ENCODE results near the gene CDH4. TPM values are rescaled to one million over a fixed set of nuclear protein-coding genes. Genes with fewer than 3 reads are reported as not detected.

The CDH4 gene
- total and polyA plus RNA-seq, 2 of the 4 experiments (the other 2 are of a cell fraction), result 1.6 to 3.5 TPM

DNA sequence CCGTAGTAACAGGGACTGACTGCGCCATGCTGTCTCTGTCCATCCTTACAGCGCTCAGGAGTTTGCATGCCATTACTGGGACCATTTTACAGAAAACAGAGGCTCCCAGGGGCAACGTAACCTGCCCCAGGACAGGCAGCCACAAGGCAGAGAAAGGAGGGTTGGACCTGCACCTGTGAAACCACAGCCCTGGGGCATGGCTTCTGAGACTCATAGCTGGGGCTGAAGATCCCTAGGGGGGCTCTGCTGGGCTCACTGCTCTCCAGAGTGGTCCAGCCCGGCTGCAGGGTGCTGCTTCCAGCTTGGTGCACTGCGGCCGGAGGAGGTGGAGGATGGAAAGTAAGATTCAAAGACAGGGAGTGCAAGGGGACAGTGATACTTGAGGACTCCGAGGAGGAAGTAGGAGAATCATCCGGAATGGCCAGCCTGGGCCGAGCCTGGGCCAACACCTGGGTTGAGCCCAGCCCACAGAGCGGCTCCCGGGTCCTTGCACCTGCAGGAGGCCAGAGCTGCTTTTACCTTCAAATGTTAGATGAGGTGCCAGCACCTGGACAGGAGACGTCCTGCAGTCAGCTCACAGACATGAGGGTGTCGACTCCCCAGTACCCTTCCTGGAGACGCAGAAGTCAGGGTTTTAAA, 183.2 kb downstream of the CDH4 start:
- BruUV-seq (replicated peaks), result no TSS peak
- Histone ChIP-seq H3K9me3 (ENCODE audit: control insufficient read depth, insufficient read depth, low read length) (no peaks in the 10 kb centered on the region), H2BK5ac (ENCODE audit: low read depth, low read length, poor library complexity, severe bottlenecking) (no peak overlapping the region), H3K9ac (ENCODE audit: low read depth, low read length) (no peak overlapping the region), H4K8ac (ENCODE audit: low read depth in 2 of 2, low read length in 2 of 2) (no peak overlapping the region), H3K27ac (ENCODE audit: insufficient read depth, low read length) (no peak overlapping the region), H4K91ac (ENCODE audit: insufficient read depth, low read depth, low read length) (no peak overlapping the region), H4K5ac (ENCODE audit: low read depth, low read length) (no peak overlapping the region), H3K79me1 (ENCODE audit: low read depth in 1 of 2, low read length in 2 of 2) (peaks cover 0 to 5% of the 10 kb centered on the region in 2 experiments; a peak in 1 of 4 replicates), H2BK120ac (ENCODE audit: low read depth, low read length) (no peak overlapping the region), H2AK9ac (replicated peaks; ENCODE audit: low read depth, low read length, poor library complexity) (no peak overlapping the region), H3K18ac (ENCODE audit: low read depth, low read length) (no peak overlapping the region), H2BK20ac (ENCODE audit: low read depth, low read length) (no peak overlapping the region), H4K20me1 (ENCODE audit: insufficient read depth, low read length) (no peaks in the 10 kb centered on the region), H2BK15ac (ENCODE audit: low read depth, low read length) (no peak overlapping the region), H3K14ac (replicated peaks; ENCODE audit: low read depth, low read length) (no peak overlapping the region), H3K4me1 (ENCODE audit: control insufficient read depth, insufficient read depth, low read length) (peaks cover 5% of the 10 kb centered on the region; the same call in 1 of the 2 replicates), H3K23ac (ENCODE audit: low read depth, low read length) (no peak overlapping the region), H3K9me1 (ENCODE audit: insufficient read depth, low read length) (peaks cover 13% of the 10 kb centered on the region; the same call in 1 of the 2 replicates), H3K36me3 (ENCODE audit: control insufficient read depth, insufficient read depth, low read length) (no peaks in the 10 kb centered on the region), H3K4me3 (ENCODE audit: insufficient read depth, low read depth, low read length) (no peak overlapping the region), H2AFZ (replicated peaks; ENCODE audit: low read length, poor library complexity) (no peak overlapping the region), H3K4ac (ENCODE audit: low read depth, low read length) (no peak overlapping the region; the same call in 1 of the 2 replicates), H2AK5ac (ENCODE audit: low read depth, low read length) (no peak overlapping the region), H3K56ac (ENCODE audit: extremely low read depth, insufficient read depth, low read length) (no peak overlapping the region), H3K4me2 (ENCODE audit: low read depth, low read length) (no peak overlapping the region), H3K27me3 (ENCODE audit: control insufficient read depth, insufficient read depth, low read length) (no peaks in the 10 kb centered on the region)
- dilution Hi-C loops (cut with HindIII; ENCODE audit: low sequenced_read_pairs, unreplicated experiment), result no loop called here
- ATAC-seq (ENCODE audit: low read depth) (no peak), DNase-seq (no peak)
- ChIA-PET CTCF (interaction anchor here (0.6 kb wide), 1 partner anchor 33 kb away, joined by 3 read pairs; no protein-coding TSS in a partner anchor), POLR2A (ENCODE audit: unreplicated experiment) (no interaction called here)
- TF ChIP-seq NFE2L2 (IDR thresholded peaks at IDR 0.05; ENCODE audit: low read depth, low read length) (no peak), RFX5 (IDR thresholded peaks at IDR 0.05; ENCODE audit: low read depth, low read length) (no peak), CEBPB (IDR thresholded peaks at IDR 0.05; ENCODE audit: low read depth, low read length) (no peak), RAD21 (IDR thresholded peaks at IDR 0.05; ENCODE audit: low read length) (no peak), MXI1 (IDR thresholded peaks at IDR 0.05; ENCODE audit: borderline replicate concordance, low read depth, low read length) (no peak), POLR2A (IDR thresholded peaks at IDR 0.05; ENCODE audit: low read depth, low read length) (no peak), MAZ (IDR thresholded peaks at IDR 0.05; ENCODE audit: borderline replicate concordance, low read depth, low read length) (no peak), RCOR1 (IDR thresholded peaks at IDR 0.05; ENCODE audit: insufficient replicate concordance, low read length) (no peak), SMC3 (IDR thresholded peaks at IDR 0.05; ENCODE audit: low read depth, low read length) (no peak), CHD1 (IDR thresholded peaks at IDR 0.05; ENCODE audit: low read depth, low read length) (no peak), BHLHE40 (IDR thresholded peaks at IDR 0.05; ENCODE audit: low read depth, low read length) (no peak)
- TF ChIP-seq, protein P1, sequence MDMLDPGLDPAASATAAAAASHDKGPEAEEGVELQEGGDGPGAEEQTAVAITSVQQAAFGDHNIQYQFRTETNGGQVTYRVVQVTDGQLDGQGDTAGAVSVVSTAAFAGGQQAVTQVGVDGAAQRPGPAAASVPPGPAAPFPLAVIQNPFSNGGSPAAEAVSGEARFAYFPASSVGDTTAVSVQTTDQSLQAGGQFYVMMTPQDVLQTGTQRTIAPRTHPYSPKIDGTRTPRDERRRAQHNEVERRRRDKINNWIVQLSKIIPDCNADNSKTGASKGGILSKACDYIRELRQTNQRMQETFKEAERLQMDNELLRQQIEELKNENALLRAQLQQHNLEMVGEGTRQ (IDR thresholded peaks at IDR 0.05; ENCODE audit: low read depth, low read length), result no peak
- TF ChIP-seq, protein P2, sequence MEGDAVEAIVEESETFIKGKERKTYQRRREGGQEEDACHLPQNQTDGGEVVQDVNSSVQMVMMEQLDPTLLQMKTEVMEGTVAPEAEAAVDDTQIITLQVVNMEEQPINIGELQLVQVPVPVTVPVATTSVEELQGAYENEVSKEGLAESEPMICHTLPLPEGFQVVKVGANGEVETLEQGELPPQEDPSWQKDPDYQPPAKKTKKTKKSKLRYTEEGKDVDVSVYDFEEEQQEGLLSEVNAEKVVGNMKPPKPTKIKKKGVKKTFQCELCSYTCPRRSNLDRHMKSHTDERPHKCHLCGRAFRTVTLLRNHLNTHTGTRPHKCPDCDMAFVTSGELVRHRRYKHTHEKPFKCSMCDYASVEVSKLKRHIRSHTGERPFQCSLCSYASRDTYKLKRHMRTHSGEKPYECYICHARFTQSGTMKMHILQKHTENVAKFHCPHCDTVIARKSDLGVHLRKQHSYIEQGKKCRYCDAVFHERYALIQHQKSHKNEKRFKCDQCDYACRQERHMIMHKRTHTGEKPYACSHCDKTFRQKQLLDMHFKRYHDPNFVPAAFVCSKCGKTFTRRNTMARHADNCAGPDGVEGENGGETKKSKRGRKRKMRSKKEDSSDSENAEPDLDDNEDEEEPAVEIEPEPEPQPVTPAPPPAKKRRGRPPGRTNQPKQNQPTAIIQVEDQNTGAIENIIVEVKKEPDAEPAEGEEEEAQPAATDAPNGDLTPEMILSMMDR (conservative IDR thresholded peaks at IDR 0.05; ENCODE audit: low read depth, low read length), result no peak
- TF ChIP-seq, protein P3, sequence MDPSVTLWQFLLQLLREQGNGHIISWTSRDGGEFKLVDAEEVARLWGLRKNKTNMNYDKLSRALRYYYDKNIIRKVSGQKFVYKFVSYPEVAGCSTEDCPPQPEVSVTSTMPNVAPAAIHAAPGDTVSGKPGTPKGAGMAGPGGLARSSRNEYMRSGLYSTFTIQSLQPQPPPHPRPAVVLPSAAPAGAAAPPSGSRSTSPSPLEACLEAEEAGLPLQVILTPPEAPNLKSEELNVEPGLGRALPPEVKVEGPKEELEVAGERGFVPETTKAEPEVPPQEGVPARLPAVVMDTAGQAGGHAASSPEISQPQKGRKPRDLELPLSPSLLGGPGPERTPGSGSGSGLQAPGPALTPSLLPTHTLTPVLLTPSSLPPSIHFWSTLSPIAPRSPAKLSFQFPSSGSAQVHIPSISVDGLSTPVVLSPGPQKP (IDR thresholded peaks at IDR 0.05; ENCODE audit: borderline replicate concordance, low read depth, low read length), result no peak
- WGBS, 2 experiments (ENCODE audit: extremely low coverage in 2 of 2, insufficient read length in 1 of 2), result 84% methylated on average over 8 of the region's 15 CpGs; no CpG with 5 or more reads in 1 of the 2 experiments
- intact Hi-C loops (cut with micrococcal nuclease), result no loop called here
- in situ Hi-C loops (cut with MboI; ENCODE audit: low sequenced_read_pairs), result no loop called here

Measured in IMR-90 (cell line).